Measurements from ENCODE around the gene GCC2. TPM values are rescaled to one million over a fixed set of nuclear protein-coding genes. Genes with fewer than 3 reads are reported as not detected.

GCC2 gene
- total and polyA plus RNA-seq, 9 of the 15 experiments (the other 6 are each of a cell fraction or from before 2014, with no cell fraction given) = 11.4 to 35.7 (median 19.9) TPM

DNA sequence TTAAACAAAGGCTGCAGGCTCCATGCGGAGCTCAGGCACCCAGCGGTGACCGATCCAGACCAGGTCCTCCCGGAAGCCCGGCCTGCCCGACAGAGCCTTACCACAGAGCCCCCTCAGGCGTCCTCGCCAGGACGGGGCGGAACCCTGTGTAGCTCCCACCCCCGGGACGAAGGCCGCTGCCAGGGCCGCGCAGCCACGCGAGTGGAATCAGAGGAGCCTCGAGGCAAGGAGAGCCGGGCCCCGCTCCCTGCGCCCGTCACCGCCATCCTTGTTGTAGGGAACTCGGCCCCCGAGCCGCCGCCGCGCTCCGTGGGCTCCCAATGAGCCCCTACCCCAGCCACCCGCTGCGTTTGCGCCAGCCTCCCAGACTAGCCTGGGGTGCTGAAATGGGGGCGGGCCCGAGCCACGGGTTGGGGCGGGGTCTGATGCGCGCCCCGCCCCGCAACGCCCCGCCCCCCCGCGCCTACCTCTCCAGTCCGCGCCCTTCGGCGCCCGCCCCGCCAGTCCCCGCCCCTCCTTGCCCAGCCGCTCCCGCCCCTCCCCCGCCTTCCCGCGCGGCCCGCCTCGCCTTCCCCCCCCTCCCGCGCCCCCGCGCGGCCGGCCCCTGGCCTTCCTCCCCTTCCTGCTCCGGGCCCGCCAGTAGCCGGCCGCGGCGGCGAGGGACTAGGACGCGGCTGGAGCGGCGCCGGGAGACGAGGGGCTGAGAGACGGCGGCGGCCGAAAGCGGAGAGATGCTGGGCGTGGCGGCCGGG is 85.0 kb downstream of the GCC2 start, which contains the start of gene LIMS1 (continued):
- TF ChIP-seq NEUROD1 (IDR thresholded peaks at IDR 0.05; ENCODE audit: borderline replicate concordance, low read depth, low read length, partially characterized antibody) (no peak), TAF1 (IDR thresholded peaks at IDR 0.05; ENCODE audit: control insufficient read depth, extremely low read depth, insufficient read depth, low read length, severe bottlenecking) (peak; percentile 91), ATF1 (CRISPR knock-in tag; IDR thresholded peaks at IDR 0.05) (no peak; the same call in 1 of the 2 replicates), ATF1 (tag; IDR thresholded peaks at IDR 0.05) (peak; percentile 43), ZNF263 (CRISPR knock-in tag; IDR thresholded peaks at IDR 0.05; ENCODE audit: borderline replicate concordance) (peak; percentile 68), POLR2G (IDR thresholded peaks at IDR 0.05; ENCODE audit: low read depth, low read length) (peak; percentile 95), ZSCAN29 (IDR thresholded peaks at IDR 0.05) (no peak), SREBF1 (IDR thresholded peaks at IDR 0.05; ENCODE audit: borderline replicate concordance, low read depth, low read length) (no peak), RB1 (IDR thresholded peaks at IDR 0.05; ENCODE audit: low read depth) (peak; percentile 71), MCM3 (IDR thresholded peaks at IDR 0.05) (no peak), NFRKB (IDR thresholded peaks at IDR 0.05; ENCODE audit: low read depth) (0 out of 2 replicates have a peak, but pooled peaks have one; percentile 50), SIN3A (IDR thresholded peaks at IDR 0.05; ENCODE audit: borderline replicate concordance in 2 of 2, control insufficient read depth in 1 of 2, low read depth in 2 of 2, low read length in 2 of 2) (peak in 1 of 2 experiments; percentile 38; a peak in 1 of 4 replicates), ZEB2 (IDR thresholded peaks at IDR 0.05) (no peak), GABPA (tag; conservative IDR thresholded peaks at IDR 0.05; ENCODE audit: low read depth) (peak; percentile 48; the same call in 1 of the 2 replicates), FOXK1 (CRISPR knock-in tag; IDR thresholded peaks at IDR 0.05; ENCODE audit: borderline replicate concordance) (peak; percentile 29; the same call in 1 of the 2 replicates), ZNF12 (CRISPR knock-in tag; IDR thresholded peaks at IDR 0.05) (no peak), ELF4 (CRISPR knock-in tag; IDR thresholded peaks at IDR 0.05) (no peak), GATAD2A (IDR thresholded peaks at IDR 0.05) (0 out of 2 replicates have a peak, but pooled peaks have one; percentile 17)
- TF ChIP-seq, protein P1, sequence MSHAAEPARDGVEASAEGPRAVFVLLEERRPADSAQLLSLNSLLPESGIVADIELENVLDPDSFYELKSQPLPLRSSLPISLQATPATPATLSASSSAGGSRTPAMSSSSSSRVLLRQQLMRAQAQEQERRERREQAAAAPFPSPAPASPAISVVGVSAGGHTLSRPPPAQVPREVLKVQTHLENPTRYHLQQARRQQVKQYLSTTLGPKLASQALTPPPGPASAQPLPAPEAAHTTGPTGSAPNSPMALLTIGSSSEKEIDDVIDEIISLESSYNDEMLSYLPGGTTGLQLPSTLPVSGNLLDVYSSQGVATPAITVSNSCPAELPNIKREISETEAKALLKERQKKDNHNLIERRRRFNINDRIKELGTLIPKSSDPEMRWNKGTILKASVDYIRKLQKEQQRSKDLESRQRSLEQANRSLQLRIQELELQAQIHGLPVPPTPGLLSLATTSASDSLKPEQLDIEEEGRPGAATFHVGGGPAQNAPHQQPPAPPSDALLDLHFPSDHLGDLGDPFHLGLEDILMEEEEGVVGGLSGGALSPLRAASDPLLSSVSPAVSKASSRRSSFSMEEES (CRISPR knock-in tag; IDR thresholded peaks at IDR 0.05) = no peak
- TF ChIP-seq, protein P2, sequence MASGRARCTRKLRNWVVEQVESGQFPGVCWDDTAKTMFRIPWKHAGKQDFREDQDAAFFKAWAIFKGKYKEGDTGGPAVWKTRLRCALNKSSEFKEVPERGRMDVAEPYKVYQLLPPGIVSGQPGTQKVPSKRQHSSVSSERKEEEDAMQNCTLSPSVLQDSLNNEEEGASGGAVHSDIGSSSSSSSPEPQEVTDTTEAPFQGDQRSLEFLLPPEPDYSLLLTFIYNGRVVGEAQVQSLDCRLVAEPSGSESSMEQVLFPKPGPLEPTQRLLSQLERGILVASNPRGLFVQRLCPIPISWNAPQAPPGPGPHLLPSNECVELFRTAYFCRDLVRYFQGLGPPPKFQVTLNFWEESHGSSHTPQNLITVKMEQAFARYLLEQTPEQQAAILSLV (tag; IDR thresholded peaks at IDR 0.05) = no peak
- TF ChIP-seq, protein P3, sequence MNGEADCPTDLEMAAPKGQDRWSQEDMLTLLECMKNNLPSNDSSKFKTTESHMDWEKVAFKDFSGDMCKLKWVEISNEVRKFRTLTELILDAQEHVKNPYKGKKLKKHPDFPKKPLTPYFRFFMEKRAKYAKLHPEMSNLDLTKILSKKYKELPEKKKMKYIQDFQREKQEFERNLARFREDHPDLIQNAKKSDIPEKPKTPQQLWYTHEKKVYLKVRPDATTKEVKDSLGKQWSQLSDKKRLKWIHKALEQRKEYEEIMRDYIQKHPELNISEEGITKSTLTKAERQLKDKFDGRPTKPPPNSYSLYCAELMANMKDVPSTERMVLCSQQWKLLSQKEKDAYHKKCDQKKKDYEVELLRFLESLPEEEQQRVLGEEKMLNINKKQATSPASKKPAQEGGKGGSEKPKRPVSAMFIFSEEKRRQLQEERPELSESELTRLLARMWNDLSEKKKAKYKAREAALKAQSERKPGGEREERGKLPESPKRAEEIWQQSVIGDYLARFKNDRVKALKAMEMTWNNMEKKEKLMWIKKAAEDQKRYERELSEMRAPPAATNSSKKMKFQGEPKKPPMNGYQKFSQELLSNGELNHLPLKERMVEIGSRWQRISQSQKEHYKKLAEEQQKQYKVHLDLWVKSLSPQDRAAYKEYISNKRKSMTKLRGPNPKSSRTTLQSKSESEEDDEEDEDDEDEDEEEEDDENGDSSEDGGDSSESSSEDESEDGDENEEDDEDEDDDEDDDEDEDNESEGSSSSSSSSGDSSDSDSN (IDR thresholded peaks at IDR 0.05; ENCODE audit: borderline replicate concordance in 1 of 2, low read depth in 2 of 2, low read length in 2 of 2) = peak; percentile 5 to 94; a peak in 3 of 4 replicates
- TF ChIP-seq, protein P4, sequence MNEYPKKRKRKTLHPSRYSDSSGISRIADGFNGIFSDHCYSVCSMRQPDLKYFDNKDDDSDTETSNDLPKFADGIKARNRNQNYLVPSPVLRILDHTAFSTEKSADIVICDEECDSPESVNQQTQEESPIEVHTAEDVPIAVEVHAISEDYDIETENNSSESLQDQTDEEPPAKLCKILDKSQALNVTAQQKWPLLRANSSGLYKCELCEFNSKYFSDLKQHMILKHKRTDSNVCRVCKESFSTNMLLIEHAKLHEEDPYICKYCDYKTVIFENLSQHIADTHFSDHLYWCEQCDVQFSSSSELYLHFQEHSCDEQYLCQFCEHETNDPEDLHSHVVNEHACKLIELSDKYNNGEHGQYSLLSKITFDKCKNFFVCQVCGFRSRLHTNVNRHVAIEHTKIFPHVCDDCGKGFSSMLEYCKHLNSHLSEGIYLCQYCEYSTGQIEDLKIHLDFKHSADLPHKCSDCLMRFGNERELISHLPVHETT (CRISPR knock-in tag; conservative IDR thresholded peaks at IDR 0.05 in 1 of 2, IDR thresholded peaks at IDR 0.05 in 1 of 2) = peak in 1 of 2 experiments; percentile 31; a peak in 1 of 4 replicates
